ENCODE results near the gene LCP1.

Gene LCP1

GRCh38 chr13:46127358-46128023 is 54.5 kb downstream of the LCP1 start:
- no peak for DNase-seq (ENCODE audit: low read depth)

DNA sequence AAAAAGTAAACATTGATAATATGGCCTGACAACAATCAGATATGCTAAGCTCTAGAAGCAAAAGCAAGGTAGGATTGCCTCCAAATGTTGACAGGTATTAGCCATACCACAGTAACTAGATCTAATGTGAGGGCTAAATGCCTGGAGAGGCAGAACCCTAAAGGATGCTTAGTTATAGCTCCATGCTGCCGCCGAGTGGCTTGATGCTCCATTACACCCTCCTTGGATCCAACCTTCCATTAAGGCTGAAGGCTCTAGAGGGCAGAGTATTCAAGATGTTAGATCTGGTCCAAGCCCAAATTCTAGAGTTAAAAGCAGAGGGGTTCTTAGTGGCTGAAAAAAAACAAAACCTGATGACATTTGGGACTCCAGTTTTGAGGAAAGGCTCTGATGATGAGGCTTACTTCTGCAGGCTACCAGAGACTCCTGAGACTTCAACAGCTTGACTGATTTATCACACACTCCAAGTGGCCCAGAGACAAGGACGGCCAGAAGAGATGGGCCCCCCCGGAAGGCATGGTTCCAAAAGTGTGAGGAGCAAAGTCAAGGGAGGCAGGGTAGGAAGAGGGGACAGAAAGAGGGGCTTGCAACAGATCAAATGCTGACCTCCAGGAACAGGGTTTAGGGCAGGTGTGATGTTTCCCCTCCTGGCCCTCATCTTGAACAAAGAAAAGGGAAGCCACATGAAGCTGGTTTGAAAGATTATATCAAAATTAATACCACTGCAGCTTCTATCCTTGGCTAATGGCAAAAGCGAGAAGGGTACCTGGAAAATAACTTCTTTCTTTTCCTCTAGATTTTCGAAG is 55.2 kb downstream of the LCP1 start:
- DNase-seq (ENCODE audit: low read depth): peak; percentile 66

- DNase-seq (ENCODE audit: low read depth): no peak
Observed at GRCh38 chr13:46126056-46126455, 55.9 kb downstream of the LCP1 start.

DNA sequence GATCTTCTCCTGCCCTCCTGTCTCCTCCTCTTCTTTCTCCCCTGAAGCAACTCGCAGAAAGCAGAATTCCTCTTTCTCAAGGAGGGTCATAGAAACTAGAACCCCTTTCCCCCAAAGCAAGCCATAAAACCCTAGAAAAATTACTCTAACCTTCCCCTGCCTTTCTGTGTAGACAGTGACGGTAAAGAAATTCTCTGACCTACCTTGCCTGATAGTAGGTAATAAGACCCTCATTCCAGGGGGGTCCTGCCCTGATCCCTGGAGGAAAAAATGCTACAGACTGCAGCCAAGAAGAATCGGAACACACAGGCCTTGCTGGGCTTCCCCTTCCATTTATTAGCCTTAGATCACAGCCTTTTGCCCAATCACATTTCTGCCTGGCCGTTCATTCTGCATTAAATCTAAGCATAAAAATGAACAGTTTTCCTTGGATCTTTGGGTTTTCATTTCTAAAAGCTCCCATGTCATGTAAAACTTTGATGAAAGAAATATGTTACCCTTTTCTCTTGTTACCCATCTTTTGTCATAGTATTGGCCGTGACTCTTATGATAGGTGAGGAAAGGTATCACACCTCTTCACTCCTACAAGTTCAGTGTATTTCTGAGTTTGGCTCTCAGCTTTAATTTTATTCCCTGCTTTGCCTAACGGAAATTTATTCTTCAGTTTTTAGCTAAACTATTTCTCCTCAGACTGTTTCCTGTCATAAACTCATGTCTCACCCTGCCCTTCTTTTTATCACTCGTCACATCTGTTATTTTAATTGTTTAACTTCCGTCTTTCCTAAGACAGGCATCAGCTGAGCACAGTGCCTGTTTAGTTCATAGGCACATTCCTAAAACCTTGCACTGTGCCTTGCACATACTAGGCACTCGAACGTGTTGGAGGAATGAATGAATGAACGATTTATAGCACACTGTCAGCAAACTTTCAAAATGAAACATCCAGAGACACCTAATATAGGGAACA is 56.7 kb downstream of the LCP1 start:
- DNase-seq (ENCODE audit: low read depth): no peak

GRCh38 chr13:46124531-46124966 is 57.4 kb downstream of the LCP1 start:
- DNase-seq (ENCODE audit: low read depth): no peak

DNA sequence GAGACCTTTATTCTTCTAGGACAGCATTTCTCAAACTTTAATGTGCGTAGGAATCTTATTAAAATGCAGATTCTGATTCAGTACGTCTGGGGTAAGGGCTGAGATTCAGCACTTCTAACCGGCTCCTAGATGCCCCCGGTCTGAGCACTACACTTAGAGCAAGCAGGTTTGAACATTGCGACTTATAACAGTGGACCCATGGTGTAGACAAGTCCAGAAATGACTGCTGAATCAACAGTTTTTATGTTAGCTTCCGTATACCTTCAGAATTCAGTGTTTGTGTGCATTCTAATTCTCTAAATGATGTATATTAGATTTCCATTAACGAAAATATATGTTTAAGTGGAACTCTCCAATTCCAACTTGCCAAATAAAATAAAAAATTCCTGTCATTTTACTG is 59.7 kb downstream of the LCP1 start:
- DNase-seq (ENCODE audit: low read depth): no peak

DNA sequence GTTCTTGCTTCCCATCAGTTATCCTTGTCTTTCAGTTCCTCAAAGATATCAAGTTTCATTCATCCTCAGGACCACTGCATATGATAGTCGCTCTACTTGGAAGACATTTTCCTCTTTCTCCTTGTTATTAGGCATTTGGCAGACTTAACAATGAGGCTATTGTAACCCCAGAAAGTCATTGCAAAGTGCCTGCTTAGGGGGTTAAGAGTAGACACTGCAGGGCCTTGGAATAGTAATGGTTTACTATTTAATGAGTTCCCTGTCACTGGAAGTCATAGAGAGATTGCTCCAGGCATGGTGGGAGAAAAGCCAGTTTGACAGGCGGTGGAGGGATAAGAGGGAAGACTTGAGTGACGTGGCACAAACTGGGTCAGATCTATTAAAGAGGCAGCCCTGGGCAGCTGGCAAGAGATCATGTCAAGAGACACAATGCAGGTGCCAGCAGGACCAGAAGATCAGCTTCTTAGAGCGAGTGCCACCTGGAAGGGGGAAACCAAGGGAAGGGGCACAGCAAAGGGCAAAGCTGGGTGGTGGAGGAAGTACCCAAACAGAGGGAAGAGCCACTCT is 60.3 kb downstream of the LCP1 start:
- DNase-seq (ENCODE audit: low read depth): no peak

DNA sequence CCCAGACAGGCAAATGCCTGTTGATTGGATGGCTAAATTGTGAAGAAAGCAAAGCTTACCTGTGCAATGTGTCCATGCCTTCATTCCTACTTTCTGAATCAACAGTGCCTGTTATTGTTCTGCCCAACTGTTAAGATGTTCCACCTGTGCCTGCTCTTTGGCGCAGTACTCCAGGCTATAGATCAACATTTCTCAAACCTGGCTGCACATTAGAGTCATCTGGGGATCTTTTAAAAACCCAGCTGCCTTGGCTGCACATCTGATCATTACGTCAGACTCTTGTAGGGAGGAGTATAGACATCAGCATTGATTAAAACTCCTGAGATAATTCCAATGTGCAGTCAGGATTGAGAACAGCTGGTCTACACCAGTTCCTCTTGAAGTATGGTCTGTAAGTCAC is 60.9 kb downstream of the LCP1 start:
- DNase-seq (ENCODE audit: low read depth): no peak

- DNase-seq (ENCODE audit: low read depth): no peak
Observed at GRCh38 chr13:46119883-46120614, 61.9 kb downstream of the LCP1 start.

- no peak for DNase-seq (ENCODE audit: low read depth)
Observed at GRCh38 chr13:46116653-46117502, 65.1 kb downstream of the LCP1 start.

GRCh38 chr13:46114613-46115012 is 67.4 kb downstream of the LCP1 start:
- no peak for DNase-seq (ENCODE audit: low read depth)

DNA sequence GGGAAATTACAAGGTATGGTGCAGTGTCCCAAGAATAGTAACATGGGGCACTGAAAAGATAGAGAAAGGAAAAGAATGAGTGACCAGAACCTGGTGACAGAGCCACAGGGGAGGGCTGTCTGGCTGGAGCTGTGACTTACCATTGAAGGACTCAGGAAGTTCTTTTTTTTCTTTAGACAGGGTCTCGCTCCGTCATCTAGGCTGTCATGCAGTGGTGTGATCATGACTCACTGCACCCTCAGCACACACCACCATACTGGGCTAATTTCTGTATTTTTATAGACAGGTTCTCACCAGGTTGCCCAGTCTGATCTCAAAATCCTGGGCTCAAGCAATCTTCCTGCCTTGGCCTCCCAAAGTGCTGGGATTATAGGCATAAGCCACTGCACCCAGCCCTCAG is 68.4 kb downstream of the LCP1 start:
- DNase-seq (ENCODE audit: low read depth): no peak

DNA sequence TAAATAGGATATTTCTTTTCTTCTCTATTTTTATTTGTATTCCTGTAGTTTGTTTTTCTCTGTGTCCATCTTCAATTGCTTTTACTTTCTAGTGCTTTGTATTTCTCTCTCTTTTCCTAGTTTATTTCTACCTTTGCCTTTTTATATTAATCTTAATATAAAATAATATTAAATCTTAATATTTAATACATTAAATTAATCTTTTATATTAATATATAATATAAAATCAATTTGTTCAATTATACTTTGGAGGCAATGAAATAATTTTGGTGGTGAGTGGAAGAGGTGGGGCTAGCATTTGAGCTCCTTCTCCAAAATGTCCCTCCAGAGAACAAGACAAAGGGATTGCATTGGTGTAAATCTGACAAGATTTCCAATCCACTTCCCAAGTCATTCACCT is 70.8 kb downstream of the LCP1 start:
- no peak for DNase-seq (ENCODE audit: low read depth)

GRCh38 chr13:46109451-46109850 is 72.5 kb downstream of the LCP1 start:
- no peak for DNase-seq (ENCODE audit: low read depth)

GRCh38 chr13:46106839-46107371 is 75.1 kb downstream of the LCP1 start:
- DNase-seq (ENCODE audit: low read depth): no peak

GRCh38 chr13:46104868-46105267 is 77.1 kb downstream of the LCP1 start, which contains the start of gene CPB2:
TSS of gene CPB2 (minus strand) at chr13:46105033. CDS start at chr13:46105009, 24 bp downstream.
- DNase-seq (ENCODE audit: low read depth): no peak

DNA sequence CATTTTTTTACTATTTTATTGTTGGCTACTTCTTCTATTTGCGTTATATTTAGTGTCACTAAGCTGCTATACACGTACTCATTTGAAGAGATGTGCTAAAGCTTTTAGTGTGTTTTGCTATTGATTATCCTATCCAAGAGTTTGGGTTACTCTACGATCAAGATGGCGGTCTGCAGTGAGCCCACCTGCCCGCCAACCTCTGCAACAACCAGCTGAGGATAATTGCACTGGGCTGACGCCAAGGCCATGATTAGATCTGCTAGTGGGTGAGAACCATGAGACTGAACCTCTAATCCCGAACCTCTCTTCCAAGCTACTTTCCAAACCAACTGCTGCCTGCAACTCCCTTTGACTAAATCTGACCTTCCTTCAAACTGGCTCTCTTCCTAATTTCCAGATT is 78.9 kb downstream of the LCP1 start:
- DNase-seq (ENCODE audit: low read depth): no peak

DNA sequence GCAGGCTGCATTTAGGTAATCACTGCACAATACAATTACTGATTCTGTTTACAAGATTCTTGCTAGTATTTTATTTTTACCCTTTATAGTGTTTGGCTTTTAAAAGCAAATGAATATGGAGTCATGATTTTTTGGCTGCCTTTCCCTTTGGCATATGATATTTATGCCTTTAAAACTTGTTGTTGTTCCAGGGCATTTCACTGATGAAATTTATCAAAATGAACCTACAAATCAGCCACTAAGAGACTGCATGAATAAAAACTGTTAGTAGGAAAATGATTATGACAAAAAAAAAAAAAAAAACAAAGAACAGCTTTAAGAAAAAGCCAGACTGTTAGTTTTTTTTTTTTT is 79.7 kb downstream of the LCP1 start:
- DNase-seq (ENCODE audit: low read depth): no peak

DNA sequence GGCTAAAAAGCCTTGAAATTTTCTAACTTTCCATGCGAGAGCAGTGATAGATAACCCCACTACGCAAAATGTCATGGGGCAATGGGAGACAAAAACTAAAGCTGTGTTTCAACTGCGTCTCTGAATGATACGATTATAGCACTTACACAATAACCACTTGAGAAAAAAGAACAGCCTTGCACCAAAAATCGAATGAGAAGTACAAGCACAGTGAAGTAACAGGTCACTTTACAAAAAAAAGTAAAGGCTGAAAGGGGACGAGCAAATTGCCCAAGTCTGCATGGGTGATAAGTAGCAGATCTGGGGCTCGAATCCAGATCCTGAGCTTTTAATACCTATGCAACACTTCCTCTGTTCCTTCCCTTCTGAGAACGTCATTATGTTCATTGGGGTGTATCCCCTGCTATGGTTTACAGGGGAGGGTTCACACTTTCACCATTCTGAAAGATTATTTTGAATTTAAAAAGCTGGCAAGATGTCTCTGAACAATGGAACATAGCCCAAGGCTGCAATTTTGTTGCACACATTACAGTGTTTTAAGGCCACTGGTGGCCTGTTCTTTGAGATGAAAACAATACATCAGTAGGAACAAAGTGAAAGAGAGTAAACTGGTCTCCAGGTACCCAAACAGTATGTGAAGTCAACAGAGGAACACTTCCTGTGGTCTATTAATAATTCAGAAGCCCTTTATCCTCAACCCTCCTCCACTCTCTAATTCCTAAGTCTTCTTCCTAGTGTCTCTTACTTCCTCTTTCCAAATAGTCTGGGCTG is 80.3 kb downstream of the LCP1 start:
- DNase-seq (ENCODE audit: low read depth): no peak
